ENCODE results near the gene RAPGEF1. TPM values are rescaled to one million over a fixed set of nuclear protein-coding genes. Genes with fewer than 3 reads are reported as not detected.

RAPGEF1 gene
- total and polyA plus RNA-seq, 2 of the 13 experiments (the other 11 are each of a cell fraction or from before 2014, with no cell fraction given) = 21.2 to 38.9 TPM

- no peak for TF ChIP-seq USF2 (IDR thresholded peaks at IDR 0.05; ENCODE audit: low read depth, low read length)
- TF ChIP-seq USF2 (CRISPR knock-in tag; IDR thresholded peaks at IDR 0.05; ENCODE audit: borderline replicate concordance) = no peak
- TF ChIP-seq ZNF225 (CRISPR knock-in tag; IDR thresholded peaks at IDR 0.05) = no peak
- no peak for TF ChIP-seq MED13 (CRISPR knock-in tag; IDR thresholded peaks at IDR 0.05)
- no peak for TF ChIP-seq ZNF101 (CRISPR knock-in tag; IDR thresholded peaks at IDR 0.05; ENCODE audit: borderline replicate concordance, low read depth)
- no peak for TF ChIP-seq PRDM4 (CRISPR knock-in tag; IDR thresholded peaks at IDR 0.05; ENCODE audit: borderline replicate concordance)
- no peak for TF ChIP-seq ZNF678 (CRISPR knock-in tag; IDR thresholded peaks at IDR 0.05)
- TF ChIP-seq SMYD3 (CRISPR knock-in tag; IDR thresholded peaks at IDR 0.05) = no peak
- no peak for TF ChIP-seq ZNF562 (CRISPR knock-in tag; IDR thresholded peaks at IDR 0.05; ENCODE audit: borderline replicate concordance)
- no peak for TF ChIP-seq SNRNP70 (IDR thresholded peaks at IDR 0.05; ENCODE audit: low read depth, low read length)
- no peak for TF ChIP-seq ZBTB40 (IDR thresholded peaks at IDR 0.05)
- TF ChIP-seq ZBTB40 (CRISPR knock-in tag; IDR thresholded peaks at IDR 0.05) = no peak; the same call in 1 of the 2 replicates
- TF ChIP-seq CBX1 (IDR thresholded peaks at IDR 0.05; ENCODE audit: low read depth) = no peak
- peak; percentile 33; the same call in 1 of the 2 replicates for TF ChIP-seq ETV5 (CRISPR knock-in tag; IDR thresholded peaks at IDR 0.05; ENCODE audit: borderline replicate concordance)
- TF ChIP-seq JARID2 (CRISPR knock-in tag; IDR thresholded peaks at IDR 0.05; ENCODE audit: insufficient replicate concordance) = no peak
- no peak for TF ChIP-seq ZBTB42 (CRISPR knock-in tag; IDR thresholded peaks at IDR 0.05)
- peak; percentile 78 for TF ChIP-seq RCOR2 (CRISPR knock-in tag; IDR thresholded peaks at IDR 0.05)
- peak; percentile 28; the same call in 1 of the 2 replicates for TF ChIP-seq IRF2 (CRISPR knock-in tag; IDR thresholded peaks at IDR 0.05)
Observed at GRCh38 chr9:131601683-131602181, 138.1 kb downstream of the RAPGEF1 start (continued).
